ENCODE measurements around the gene POLK. TPM values are rescaled to one million over a fixed set of nuclear protein-coding genes. Genes with fewer than 3 reads are reported as not detected.

The POLK gene
- total and polyA plus RNA-seq, 2 of the 13 experiments (the other 11 are each of a cell fraction or from before 2014, with no cell fraction given): 8.6 to 11.7 TPM

- TF ChIP-seq CEBPZ (IDR thresholded peaks at IDR 0.05; ENCODE audit: low read length): no peak
- no peak for TF ChIP-seq ZNF607 (CRISPR knock-in tag; IDR thresholded peaks at IDR 0.05; ENCODE audit: borderline replicate concordance)
- TF ChIP-seq ZNF773 (CRISPR knock-in tag; IDR thresholded peaks at IDR 0.05; ENCODE audit: borderline replicate concordance): no peak
- no peak for TF ChIP-seq ATF3 (CRISPR knock-in tag; IDR thresholded peaks at IDR 0.05)
These were observed 14.4 kb downstream of the POLK start (continued) for GRCh38 chr5:75526070-75526469.

GRCh38 chr5:75529185-75529584, 17.5 kb downstream of the POLK start:
- Histone ChIP-seq H4K20me1 (ENCODE audit: insufficient read depth, low read length) (peaks cover 11% of the 10 kb centered on the region), H3K9me3 (ENCODE audit: low read length) (no peaks in the 10 kb centered on the region), H3K4me2 (ENCODE audit: low read depth, low read length) (no peak overlapping the region), H3K4me3 (replicated peaks in 1 of 3; ENCODE audit: insufficient read depth in 1 of 3, low read depth in 2 of 3, low read length in 3 of 3) (no peak overlapping the region), H3K79me2 (ENCODE audit: insufficient read depth, low read length) (peaks cover 12% of the 10 kb centered on the region), H3K36me3 (replicated peaks in 1 of 2; ENCODE audit: control insufficient read depth in 1 of 2, insufficient read depth in 2 of 2, low read length in 2 of 2) (no peaks in the 10 kb centered on the region), H3K27ac (ENCODE audit: extremely low read length, insufficient read depth, low read length) (no peak overlapping the region), H3K27me3 (ENCODE audit: control insufficient read depth in 1 of 2, insufficient read depth in 2 of 2, low read length in 2 of 2) (no peaks in the 10 kb centered on the region), H3K4me1 (ENCODE audit: insufficient read depth, low read length) (no peaks in the 10 kb centered on the region), H2AFZ (ENCODE audit: low read length) (no peak overlapping the region), H3K9ac (ENCODE audit: insufficient read depth, low read depth, low read length) (no peak overlapping the region)
- CTCF ChIA-PET (ENCODE audit: low intra/inter-chr PET ratio, low total read pairs): no interaction called here
- TF ChIP-seq HOXA3 (CRISPR knock-in tag; IDR thresholded peaks at IDR 0.05): no peak
- in situ Hi-C loops (cut with HindIII; ENCODE audit: extremely low pct_ligation_motif_present, low pct_unique_long_range_greater_than_20kb) (no loop called here), intact Hi-C loops (cut with micrococcal nuclease; ENCODE audit: unreplicated experiment) (loop anchor here (10.0 kb wide), 1 partner anchor 294 kb away; the partner anchor contains the start of gene ANKRD31)
- FAIRE-seq: no peak
- no peak for ATAC-seq
- DNase-seq (ENCODE audit: low spot score): no peak
- POLR2A ChIA-PET: no interaction called here
- no TSS peak for BruUV-seq (replicated peaks)
